Left lung (tissue), 10 donors: ENCODE measurements around the gene SLC39A10. TPM values are rescaled to one million over a fixed set of nuclear protein-coding genes. Genes with fewer than 3 reads are reported as not detected.
"Not testable (repeated sequence)": the region's sequence is repeated elsewhere in the genome, so short reads cannot be mapped to it uniquely, and the experiment has no call there.

Experiments used
- ATAC-seq: fragments of 200-7000 bp; cut with Tn5 transposase; one replicate; pipeline ENCODE4 v1.9.1; 2020; ENCODE audit warnings: moderate library complexity
- DNase-seq, 4 donors: peaks; one replicate each; pipeline ENCODE4 v3.0.0-alpha.2; 2013 to 2020
- H3K27ac ChIP-seq, 2 donors: fragments of 200-600 bp; sonication (generic) in 1 of 2; one replicate each; pipeline versions ENCODE4 v1.5.0 to v1.8.0; 2020 to 2021
- H3K27me3 ChIP-seq, 2 donors: fragments of 200-600 bp; sonication (generic) in 1 of 2; one replicate each; pipeline versions ENCODE4 v1.5.0 to v1.8.0; 2020 to 2021
- H3K36me3 ChIP-seq, 2 donors: fragments of 200-600 bp; sonication (generic) in 1 of 2; one replicate each; pipeline versions ENCODE4 v1.5.0 to v1.8.0; 2020 to 2021
- H3K4me1 ChIP-seq, 2 donors: fragments of 200-600 bp; one replicate each; pipeline ENCODE4 v1.8.0; 2021
- H3K4me3 ChIP-seq, 2 donors: fragments of 200-600 bp; sonication (generic) in 1 of 2; one replicate each; pipeline versions ENCODE4 v1.5.0 to v1.8.0; 2020 to 2021; ENCODE audit warnings: mild to moderate bottlenecking in 1 of 2
- H3K9me3 ChIP-seq, 2 donors: fragments of 200-600 bp; sonication (generic) in 1 of 2; one replicate each; pipeline versions ENCODE4 v1.5.0 to v1.8.0; 2020 to 2021
- CTCF ChIP-seq, 2 donors: fragments of 200-600 bp; sonication (generic) in 1 of 2; IDR thresholded peaks; one replicate each; pipeline versions ENCODE4 v1.5.0 to v1.8.0; 2021; ENCODE audit warnings: antibody characterized with exemption in 2 of 2
- intact Hi-C, 2 donors: fragments of 100-400 bp; cut with DNase I; formaldehyde crosslinking; loops; one replicate each; pipeline versions ENCODE4 v1.11.2 to v1.14.2; 2022
- polyA plus RNA-seq, 6 donors: library from polyadenylated mRNA; unstranded; fragments of 120-200 nt; gene quantifications; one replicate each; pipeline ENCODE4 v1.2.1, GENCODE V29; 2013; ENCODE audit not compliant: insufficient read length in 6 of 6
- total RNA-seq, 2 donors: library from RNA; stranded (reverse); fragmentation: NEBNext Ultra II Directional; extraction: Animal tissue kit (Norgen Biotek cat#: 25700); gene quantifications; one replicate each; pipeline ENCODE4 v1.2.1, GENCODE V29; 2021
- donor health status: DM: no; HTN: yes; CAD: no.
- donor health status: DM: no; HTN: no; CAD: no.

The SLC39A10 gene
- total and polyA plus RNA-seq, 8 donors = 25.7 to 58.8 (median 42.3) TPM

GRCh38 chr2:195662138-195662537, 5.1 kb downstream of the SLC39A10 start:
- intact Hi-C loops = loop anchor here in 1 of 2 donors (10.0 kb wide), 1 partner anchor 403 kb away; the partner anchor contains the start of gene DNAH7
- no peak for DNase-seq

GRCh38 chr2:195663007-195663406, 6.0 kb downstream of the SLC39A10 start:
- DNase-seq = no peak
- intact Hi-C loops = loop anchor here in 1 of 2 donors (10.0 kb wide), 1 partner anchor 402 kb away; the partner anchor contains the start of gene DNAH7
- no peak for ATAC-seq
- Histone ChIP-seq H3K4me1 (peaks cover 12 to 51% of the 10 kb centered on the region in 2 donors), H3K9me3 (no peaks in the 10 kb centered on the region), H3K27me3 (no peaks in the 10 kb centered on the region), H3K27ac (no peak overlapping the region), H3K4me3 (no peak overlapping the region), H3K36me3 (no peaks in the 10 kb centered on the region)
- TF ChIP-seq CTCF (IDR thresholded peaks at IDR 0.05) = no peak

More at GRCh38 chr2:195662138-195662537, 5.1 kb downstream of the SLC39A10 start:
- TF ChIP-seq CTCF (IDR thresholded peaks at IDR 0.05) = no peak
- H3K36me3 ChIP-seq = no peaks in the 10 kb centered on the region
- no peak overlapping the region for H3K27ac ChIP-seq
- ATAC-seq = no peak
- H3K4me1 ChIP-seq = peaks cover 12 to 53% of the 10 kb centered on the region in 2 donors
- no peak overlapping the region for H3K4me3 ChIP-seq
- H3K9me3 ChIP-seq = no peaks in the 10 kb centered on the region
- H3K27me3 ChIP-seq = no peaks in the 10 kb centered on the region

- Histone ChIP-seq H3K27ac (no peak overlapping the region), H3K4me3 (no peak overlapping the region), H3K9me3 (no peaks in the 10 kb centered on the region), H3K36me3 (no peaks in the 10 kb centered on the region), H3K27me3 (no peaks in the 10 kb centered on the region), H3K4me1 (peaks cover 4 to 35% of the 10 kb centered on the region in 2 donors)
- intact Hi-C loops = loop anchor here in 1 of 2 donors (10.0 kb wide), 1 partner anchor 400 kb away; the partner anchor contains the start of gene DNAH7
- ATAC-seq = no peak
- no peak for TF ChIP-seq CTCF (IDR thresholded peaks at IDR 0.05)
- no peak for DNase-seq
These were observed 7.5 kb downstream of the SLC39A10 start for GRCh38 chr2:195664528-195664927.

GRCh38 chr2:195665153-195665552, 8.1 kb downstream of the SLC39A10 start:
- not testable (repeated sequence) for H3K27me3 ChIP-seq, DNase-seq, H3K4me3 ChIP-seq, H3K36me3 ChIP-seq, H3K27ac ChIP-seq, H3K9me3 ChIP-seq
- intact Hi-C loops = loop anchor here in 1 of 2 donors (10.0 kb wide), 1 partner anchor 400 kb away; the partner anchor contains the start of gene DNAH7
- H3K4me1 ChIP-seq = peaks cover 0 to 29% of the 10 kb centered on the region in 2 donors
- ATAC-seq = peak; percentile 61

- H3K9me3 ChIP-seq = no peaks in the 10 kb centered on the region
- no peak for TF ChIP-seq CTCF (IDR thresholded peaks at IDR 0.05)
- H3K27me3 ChIP-seq = no peaks in the 10 kb centered on the region
- intact Hi-C loops = loop anchor here in 1 of 2 donors (10.0 kb wide), 1 partner anchor 399 kb away; the partner anchor contains the start of gene DNAH7
- H3K4me3 ChIP-seq = no peak overlapping the region
- H3K4me1 ChIP-seq = peaks cover 0 to 21% of the 10 kb centered on the region in 2 donors
- no peak for DNase-seq
- H3K27ac ChIP-seq = no peak overlapping the region
- H3K36me3 ChIP-seq = no peaks in the 10 kb centered on the region
- no peak for ATAC-seq
These were observed 9.2 kb downstream of the SLC39A10 start for GRCh38 chr2:195666113-195666712.
